Stimulated activated CD8-positive, alpha-beta memory T cell treated with anti-CD3 and anti-CD28 coated beads, Interleukin-4, amount 100 ng/mL, for 48 hours (primary cell): ENCODE measurements around the gene UGGT1.
"Not testable (repeated sequence)": the region's sequence is repeated elsewhere in the genome, so short reads cannot be mapped to it uniquely, and the experiment has no call there.

Source experiments
- DNase-seq: peaks from one replicate; pipeline ENCODE4 v3.0.0-alpha.2; 2020

The UGGT1 gene

DNA sequence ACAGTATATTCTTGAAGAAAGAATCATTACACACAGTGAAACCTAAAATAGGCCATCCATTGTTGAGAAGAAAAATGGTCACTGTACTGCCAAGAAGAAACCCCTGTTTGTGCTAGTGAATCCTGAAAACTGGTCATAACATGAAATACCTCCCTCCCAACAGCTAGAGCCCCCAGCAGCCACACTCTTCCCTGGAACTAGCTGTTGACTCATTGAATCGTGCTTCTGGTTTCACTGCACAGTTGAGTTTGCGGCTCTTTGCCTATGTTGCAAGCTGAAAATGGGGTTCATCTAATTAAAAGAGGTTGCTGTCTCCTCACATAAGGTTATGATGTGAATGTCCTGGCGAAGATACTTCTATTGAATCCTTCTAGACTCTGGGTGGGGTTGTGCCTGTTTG lies 86.3 kb downstream of the UGGT1 start:
- no peak for DNase-seq

- no peak for DNase-seq
Measured at GRCh38 chr2:128178149-128178649, 87.2 kb downstream of the UGGT1 start.

DNA sequence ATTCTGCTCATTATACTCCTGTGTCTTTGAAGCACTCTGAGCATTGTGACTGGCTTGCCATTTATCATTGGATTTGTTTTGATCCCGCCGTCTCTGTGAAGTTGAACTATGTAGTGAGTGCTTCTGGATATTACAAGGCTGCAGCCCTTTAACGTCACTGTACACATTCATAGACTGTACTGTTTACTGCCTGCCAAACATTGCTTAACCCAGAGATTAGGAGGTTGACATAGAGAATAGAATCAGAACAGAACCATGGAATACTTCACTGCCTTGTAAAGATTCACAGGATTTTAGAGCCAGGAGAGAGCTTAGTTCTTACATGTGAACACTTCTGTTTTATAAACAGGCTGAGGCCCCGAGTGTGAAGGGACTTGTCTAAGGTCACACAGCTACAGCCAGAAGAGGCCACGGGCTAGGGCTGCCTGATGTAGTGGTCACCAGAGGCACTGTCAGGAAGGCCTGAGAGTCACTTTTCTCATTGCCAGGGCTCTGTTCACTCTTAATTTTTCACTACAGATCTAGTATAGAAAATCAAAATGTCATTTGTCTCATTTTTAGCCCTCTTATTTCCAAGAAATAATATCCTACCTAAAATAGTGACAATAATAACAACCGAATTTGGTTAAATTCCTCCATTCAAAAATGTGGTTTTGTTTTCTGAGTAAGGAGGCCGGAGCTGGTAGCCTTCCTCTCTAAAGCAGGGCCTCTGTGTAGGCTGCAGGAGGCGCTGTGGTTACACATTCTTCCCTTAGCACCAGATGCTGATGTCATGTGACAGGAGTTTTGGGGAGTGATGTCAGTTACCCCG lies 87.9 kb downstream of the UGGT1 start:
- DNase-seq = peak; percentile 51

GRCh38 chr2:128179461-128179755 lies 88.4 kb downstream of the UGGT1 start:
- DNase-seq = no peak

- DNase-seq = no peak
Measured at GRCh38 chr2:128180031-128180430, 89.0 kb downstream of the UGGT1 start.

DNA sequence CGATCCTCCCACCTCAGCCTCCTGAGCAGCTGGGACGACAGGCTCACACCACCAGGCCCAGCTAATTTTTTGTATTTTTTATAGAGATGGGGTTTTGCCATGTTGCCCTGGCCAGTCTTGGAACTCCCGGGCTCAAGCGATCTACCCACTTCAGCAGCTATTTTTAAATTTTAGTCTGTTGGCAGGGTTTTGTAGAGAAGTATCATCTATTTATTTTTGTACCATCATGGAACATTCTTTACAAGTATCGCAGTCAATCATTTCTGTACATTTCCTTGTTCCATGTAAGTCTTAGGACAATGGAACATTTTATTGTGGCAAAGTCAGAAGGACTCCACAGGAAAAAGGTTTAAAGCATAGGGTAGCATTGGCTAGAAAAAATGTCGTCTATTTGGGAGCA lies 94.6 kb downstream of the UGGT1 start:
- DNase-seq = no peak

- no peak for DNase-seq
Measured at GRCh38 chr2:128187032-128187654, 96.1 kb downstream of the UGGT1 start.

- DNase-seq = no peak
Measured at GRCh38 chr2:128195435-128195984, 104.5 kb downstream of the UGGT1 start.

- no peak for DNase-seq
Measured at GRCh38 chr2:128196026-128196425, 105.0 kb downstream of the UGGT1 start.

DNA sequence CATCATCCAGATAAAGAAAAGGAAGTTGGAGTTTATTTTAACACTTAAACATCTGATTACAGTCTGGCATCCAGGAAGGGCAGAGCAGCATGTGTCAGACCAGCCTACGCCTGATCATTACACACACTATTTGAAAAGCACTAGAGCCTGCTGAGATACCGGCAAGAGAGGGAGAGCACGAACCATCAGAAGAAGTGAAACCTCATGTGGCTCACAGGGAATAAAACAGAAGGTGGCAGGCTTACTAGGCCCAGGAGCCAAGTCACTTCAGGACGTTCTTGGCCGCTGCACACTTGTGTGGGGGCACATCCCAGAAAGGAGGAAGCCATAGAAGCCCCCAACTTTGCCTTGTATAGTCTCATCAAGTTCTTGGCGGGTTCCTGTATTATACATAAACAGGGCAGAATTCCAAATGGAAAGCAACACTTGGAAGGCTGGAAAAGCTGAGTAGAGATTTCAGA lies 105.5 kb downstream of the UGGT1 start:
- no peak for DNase-seq

DNA sequence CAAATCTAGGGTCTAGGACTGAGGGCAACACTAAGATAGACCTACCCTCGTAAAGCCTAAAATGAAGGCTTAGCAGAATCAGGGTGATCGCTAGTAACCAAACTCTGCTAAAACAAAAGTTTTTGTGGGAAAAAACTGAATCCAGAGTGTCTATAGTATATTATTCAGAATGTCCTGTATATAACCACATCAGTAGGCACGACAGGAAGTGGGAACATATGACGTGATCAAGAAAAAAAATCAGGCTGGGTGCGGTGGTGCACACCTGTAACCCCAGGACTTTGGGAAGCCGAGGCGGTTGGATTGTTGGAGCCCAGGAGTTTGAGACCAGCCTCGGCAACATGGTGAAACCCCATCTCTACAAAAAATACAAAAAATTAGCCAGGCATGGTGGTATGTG lies 106.1 kb downstream of the UGGT1 start:
- DNase-seq = no peak

DNA sequence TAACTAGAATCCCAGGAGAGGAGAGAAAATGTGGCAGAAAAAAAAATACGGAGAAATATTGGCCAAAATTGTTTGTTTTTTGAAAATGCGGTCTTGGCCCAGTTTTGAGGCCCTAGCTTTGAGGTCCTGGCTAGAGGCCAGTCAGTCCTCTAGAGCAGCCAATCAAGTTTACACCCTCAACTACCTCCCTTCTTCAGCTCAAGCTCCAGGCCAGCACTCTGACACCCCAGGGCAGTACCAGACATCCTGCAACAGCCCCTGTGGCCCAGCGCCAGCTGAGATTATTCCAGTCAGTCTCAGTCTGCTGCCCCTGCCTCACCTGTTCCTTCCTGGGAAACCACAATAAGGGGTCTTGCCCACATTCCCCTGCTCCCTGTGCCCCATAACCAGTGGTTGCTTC lies 107.7 kb downstream of the UGGT1 start:
- no peak for DNase-seq

- DNase-seq = no peak
Measured at GRCh38 chr2:128199141-128199540, 108.1 kb downstream of the UGGT1 start.

DNA sequence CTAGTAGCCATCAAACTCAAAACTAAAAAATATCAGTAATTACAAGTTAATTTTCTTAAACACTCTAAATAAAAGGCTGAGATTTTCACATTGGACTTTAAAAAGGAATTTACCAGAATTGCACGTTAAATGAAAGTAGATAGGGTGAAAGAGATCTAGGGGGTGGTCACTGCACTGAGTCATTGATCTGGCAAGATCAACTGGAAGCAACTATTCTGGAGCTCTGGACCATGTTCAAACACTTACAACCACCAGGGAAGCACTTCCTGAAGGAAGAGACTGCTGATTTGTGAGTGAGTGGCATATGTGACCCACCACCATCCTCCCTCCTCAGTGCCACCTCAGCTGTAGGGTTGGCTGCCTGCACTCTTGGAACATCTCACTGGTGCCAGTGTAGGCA lies 111.8 kb downstream of the UGGT1 start:
- no peak for DNase-seq

GRCh38 chr2:128206245-128206644 lies 115.2 kb downstream of the UGGT1 start:
- no peak for DNase-seq

DNA sequence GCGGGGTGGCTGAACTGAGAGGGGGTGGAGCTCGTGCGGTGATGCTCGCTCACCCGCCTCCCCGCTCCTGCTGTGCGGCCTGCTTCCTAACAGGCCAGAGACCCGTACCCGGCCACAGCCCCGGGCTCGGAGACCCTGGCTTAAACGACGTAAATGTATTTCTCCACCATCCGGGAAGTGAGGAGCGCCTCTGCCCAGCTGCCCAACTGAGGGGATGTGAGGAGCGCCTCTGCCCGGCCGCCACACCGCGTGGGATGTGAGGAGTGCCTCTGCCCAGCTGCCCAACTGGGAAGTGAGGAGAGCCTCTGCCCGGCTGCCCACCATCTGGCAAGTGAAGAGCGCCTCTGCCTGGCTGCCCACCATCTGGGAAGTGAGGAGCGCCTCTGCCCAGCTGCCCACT lies 117.0 kb downstream of the UGGT1 start:
- DNase-seq = no peak

- not testable (repeated sequence) for DNase-seq
Measured at GRCh38 chr2:128208631-128209324, 117.8 kb downstream of the UGGT1 start.

- no peak for DNase-seq
Measured at GRCh38 chr2:128214251-128214650, 123.3 kb downstream of the UGGT1 start.

- no peak for DNase-seq
Measured at GRCh38 chr2:128214866-128215460, 124.0 kb downstream of the UGGT1 start.

DNA sequence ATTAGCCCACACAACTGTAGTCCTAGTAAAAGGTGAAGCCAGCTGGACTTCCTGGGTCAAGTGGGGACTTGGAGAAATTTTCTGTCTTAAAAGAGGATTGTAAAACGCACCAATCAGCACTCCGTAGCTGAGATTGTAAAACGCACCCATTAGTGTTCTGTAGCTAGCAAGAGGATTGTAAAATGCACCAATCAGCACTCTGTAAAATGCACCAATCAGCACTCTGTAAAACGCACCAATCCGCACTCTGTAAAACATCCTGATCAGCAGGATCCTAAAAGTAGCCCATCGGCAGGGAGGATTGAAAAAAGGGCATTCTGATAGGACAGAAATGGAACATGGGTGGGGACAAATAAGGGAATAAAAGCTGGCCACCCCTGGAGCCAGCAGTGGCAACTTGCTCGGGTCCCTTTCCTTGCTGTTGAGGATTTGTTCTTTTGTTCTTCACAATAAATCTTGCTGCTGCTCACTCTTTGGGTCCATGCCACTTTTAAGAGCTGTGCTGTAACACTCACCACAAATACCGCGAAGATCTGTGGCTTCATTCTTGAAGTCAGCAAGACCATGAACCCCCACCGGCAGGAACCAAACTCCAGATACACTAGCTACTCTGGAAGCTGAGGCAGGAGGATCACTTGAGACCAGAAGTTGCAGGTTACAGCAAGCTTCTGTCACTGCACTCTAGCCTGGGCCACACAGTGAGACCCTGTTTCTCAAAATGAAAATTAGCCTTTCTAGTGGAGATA lies 125.1 kb downstream of the UGGT1 start:
- no peak for DNase-seq

- DNase-seq = no peak
Measured at GRCh38 chr2:128217671-128218070, 126.7 kb downstream of the UGGT1 start.

- DNase-seq = no peak
Measured at GRCh38 chr2:128219891-128220290, 128.9 kb downstream of the UGGT1 start.
